Astrocyte of the hippocampus (primary cell): ENCODE measurements around the gene AKR1C1.
"Not testable (repeated sequence)": the region's sequence is repeated elsewhere in the genome, so short reads cannot be mapped to it uniquely, and the experiment has no call there.

Experiments used
- DNase-seq: peaks from one replicate; pipeline ENCODE4 v3.0.0; 2011; ENCODE audit warnings: low read depth, low spot score

The AKR1C1 gene

DNA sequence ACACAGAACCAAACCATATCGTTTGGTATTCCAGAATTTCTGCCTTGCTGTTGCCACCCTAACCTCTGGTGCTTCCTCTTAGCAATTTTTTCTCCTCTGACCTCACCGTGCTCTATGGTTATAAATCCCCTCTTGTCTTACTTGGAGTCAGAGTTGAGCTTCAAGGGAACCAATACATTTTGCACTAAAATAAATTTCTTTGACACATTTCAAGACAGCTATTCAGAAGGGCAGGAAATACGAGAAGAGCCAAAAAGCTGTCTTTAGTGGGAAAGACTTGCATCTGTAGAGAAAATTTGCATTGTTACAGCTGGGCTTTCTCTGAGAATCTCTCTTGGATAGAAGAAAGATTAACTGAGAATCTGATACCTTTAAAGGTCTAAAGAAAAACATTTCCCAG lies 54.9 kb downstream of the AKR1C1 start:
- no peak for DNase-seq

DNA sequence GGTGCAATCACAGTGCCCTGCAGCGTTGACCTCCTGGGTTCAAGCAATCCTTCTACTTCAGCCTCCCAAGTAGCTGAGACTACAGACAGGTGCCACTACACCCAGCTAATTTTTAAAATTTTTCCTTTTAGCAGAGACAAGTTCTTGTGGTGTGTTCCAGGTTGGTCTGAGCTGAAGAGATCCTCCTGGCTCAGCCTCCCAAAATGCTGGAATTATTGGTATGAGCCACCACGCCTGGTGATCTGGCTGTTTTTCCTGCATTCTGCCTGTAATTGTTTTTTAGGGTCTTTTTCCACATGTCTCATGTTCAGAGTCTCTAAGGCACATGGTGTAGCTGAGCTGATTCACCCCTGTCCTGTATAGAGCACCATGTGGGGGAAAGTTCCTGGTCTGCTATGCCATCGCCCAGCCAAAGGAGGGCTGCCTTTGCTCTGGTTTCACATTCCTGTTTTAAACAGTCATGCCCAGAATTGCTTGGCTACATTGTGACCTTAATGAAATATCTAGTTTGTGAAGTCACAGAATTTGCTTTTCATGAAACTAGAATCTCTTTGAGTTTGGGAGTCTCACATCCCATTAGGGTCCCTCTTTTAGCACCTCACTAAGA lies 55.6 kb downstream of the AKR1C1 start:
- peak; percentile 68 for DNase-seq

DNA sequence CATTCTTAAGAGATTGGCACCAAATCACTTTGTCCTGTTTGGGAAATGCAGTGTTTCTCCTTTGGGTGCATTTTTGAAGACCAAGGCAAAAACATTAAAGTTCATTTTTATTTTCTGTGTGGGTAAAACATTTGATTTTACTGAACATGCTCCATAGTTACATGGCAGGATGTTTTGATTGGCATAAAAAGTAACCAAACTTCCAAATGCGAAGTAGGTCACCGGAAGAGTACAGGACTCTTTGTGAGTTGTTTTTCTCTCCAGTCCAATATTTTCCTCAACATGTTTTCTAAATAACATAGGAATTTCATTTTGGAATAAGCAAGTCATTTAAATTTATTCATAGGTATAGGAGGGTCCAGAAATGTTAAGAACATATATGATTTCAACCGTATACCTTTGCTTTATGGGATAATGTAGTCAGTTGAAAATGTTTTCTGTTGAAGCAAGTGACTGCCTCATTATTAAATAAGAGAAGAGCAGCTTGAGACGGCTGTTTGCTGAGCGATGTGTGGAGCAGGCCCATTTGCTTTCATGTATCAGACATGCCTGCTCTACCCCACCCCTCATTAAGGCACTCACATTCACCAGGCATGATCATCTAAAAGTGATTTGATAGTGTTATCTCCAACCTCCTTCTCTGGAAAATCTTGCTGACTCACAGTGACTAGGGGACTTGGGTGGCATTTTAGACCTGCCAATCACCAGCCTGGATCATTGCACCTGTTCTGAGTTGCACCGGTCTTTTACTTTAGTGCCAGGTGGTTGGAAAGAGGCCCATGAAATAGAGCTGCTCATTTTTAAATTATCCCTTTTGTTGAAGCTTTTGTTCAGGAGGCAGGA lies 56.8 kb downstream of the AKR1C1 start:
- not testable (repeated sequence) for DNase-seq

DNA sequence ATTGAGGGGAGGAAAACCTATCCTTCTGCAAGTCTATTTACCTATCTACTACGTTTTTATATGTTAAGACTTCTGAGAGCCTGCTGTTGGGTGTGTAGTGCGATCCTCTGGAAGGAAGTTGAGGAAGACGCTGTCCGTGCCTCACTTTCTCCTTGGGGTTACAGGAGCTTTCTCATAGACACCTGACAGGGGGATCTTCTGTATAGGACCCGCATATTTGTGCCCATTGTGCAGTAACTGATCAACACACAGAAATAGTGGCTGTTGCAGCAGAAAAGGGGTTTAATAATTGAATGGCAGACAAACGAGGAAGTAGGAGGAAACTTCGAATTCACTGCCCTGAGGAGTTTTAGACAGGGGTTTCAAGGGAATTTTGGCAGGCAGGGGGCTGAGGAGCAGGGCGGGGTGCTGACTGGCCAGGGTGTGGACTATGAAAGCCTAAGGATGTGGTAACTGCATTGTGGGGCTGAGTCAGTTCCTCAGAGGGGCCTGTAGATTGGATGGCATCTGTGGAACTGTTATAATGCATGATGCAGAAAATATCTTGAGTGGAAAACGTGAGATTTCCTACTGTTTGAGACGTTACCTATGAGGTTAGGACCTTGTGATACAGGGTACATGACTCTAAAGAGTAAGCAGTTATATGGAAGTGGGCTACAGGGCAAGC lies 58.5 kb downstream of the AKR1C1 start:
- not testable (repeated sequence) for DNase-seq

DNA sequence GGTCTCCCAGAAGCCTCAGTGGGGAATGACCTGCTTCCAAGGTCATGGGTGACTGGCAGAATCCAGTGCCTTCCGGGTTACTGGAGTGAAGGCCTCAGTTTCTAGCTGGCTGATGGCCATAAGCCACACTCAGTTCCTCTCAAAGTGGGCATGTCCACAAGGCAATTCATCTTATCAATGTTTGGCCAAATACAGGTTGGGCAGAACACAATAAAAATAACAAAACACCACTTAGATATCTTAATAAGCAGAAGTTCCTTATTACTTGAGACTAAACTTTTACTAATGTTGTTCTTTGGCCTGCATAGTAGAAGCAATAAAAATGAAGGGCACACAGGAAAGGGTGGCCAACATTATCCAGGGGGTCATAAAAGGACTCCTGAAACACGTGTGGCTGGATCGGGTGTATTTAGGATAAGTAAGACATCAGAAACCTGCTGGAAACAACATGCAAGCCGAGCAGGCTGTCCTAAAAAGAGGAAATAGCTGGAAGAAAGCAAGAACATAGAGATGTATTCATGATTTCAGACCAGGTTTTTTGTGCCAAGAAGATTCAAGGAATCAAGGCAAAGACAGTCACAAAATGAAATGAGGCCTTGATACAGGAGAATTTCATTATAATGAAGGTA lies 60.1 kb downstream of the AKR1C1 start:
- no peak for DNase-seq

DNA sequence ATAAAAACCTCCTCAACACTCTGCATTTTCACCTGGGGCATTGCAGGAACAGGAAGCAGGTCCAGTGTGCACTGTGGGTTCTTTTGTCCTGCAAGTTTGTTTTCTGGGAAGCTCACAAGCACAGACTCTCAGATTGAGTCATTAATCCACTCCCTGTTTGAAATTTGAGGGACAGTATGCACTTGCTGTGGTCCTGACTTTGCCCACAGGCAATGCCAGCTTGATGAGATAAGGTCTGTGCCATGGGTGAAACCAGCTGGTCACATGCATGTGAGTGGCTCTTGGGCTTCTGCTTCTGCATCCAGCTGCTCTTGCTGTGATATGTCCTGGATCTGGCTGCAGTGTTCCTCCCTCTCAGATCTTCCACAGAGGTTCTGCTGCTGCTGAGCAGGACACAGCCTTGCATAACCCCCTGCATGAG lies 62.3 kb downstream of the AKR1C1 start:
- not testable (repeated sequence) for DNase-seq

DNA sequence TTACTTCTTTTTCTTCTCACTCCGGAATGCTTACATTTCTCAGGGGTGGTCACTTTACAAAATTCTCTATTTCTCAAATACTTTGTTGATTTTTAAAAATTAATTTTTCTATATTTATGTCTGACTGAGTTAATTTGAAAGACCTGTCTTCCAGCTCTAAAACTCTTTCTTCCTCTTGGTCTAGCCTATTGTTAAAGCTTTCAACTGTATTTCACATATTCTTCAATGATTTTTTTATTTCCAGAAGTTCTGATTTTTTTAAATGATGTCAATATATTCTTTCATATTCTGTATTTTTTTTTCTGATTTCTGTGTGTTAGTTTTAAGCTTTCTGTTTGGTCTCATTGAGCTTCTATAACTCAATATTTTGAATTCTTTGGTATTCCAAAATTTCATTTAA lies 67.8 kb downstream of the AKR1C1 start:
- no peak for DNase-seq

DNA sequence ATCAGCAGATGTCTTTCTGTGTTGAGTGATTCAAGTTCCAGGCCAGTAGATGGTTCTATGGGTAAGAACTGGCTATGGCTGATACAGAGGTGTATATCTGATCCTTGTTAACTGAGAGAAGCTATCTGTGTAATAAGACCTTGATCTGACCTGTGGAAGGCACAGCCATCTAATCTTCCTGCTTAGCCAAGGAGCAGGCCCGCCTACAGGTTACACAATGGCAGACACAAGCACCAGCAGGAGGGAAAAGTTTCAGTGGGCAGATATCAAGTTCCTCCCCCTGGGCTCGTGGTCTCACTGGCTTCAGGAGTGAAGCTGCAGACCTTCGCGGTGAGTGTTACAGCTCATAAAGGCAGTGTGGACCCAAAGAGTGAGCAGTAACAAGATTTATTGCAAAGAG lies 68.4 kb downstream of the AKR1C1 start:
- not testable (repeated sequence) for DNase-seq

DNA sequence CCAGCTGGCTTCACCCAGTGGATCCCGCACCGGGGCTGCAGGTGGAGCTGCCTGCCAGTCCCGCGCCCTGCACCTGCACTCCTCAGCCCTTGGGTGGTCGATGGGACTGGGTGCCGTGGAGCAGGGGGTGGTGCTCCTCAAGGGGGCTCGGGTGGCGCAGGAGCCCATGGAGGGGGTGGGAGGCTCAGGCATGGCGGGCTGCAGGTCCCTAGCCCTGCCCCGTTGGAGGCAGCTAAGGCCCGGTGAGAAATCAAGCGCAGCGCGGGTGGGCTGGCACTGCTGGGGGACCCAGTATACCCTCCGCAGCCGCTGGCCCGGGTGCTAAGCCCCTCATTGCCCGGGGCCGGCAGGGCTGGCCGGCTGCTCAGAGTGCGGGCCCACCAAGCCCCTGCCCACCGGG lies 69.2 kb downstream of the AKR1C1 start:
- DNase-seq: not testable (repeated sequence)
